CD4-positive, alpha-beta T cell (primary cell): ENCODE measurements around the gene RPS15. TPM values are rescaled to one million over a fixed set of nuclear protein-coding genes. Genes with fewer than 3 reads are reported as not detected.
A peak's percentile ranks its signal among the peaks of the same experiment; 100 is the strongest.

Source experiments
- ATAC-seq: fragments of 200-7000 bp; cut with Tn5 transposase; one replicate; pipeline ENCODE4 v1.10.0; 2022; ENCODE audit warnings: mild to moderate bottlenecking; ENCODE audit not compliant: poor library complexity
- CTCF ChIA-PET: fragments of 350-600 bp; sonication (Branson Sonifier 250); formaldehyde crosslinking; loops from one replicate; lab custom pipeline; 2021; ENCODE audit warnings: antibody characterized with exemption, inconsistent platforms; lab: Charles Lee
- POLR2A ChIA-PET: fragments of 350-600 bp; sonication (Branson Sonifier 250); formaldehyde crosslinking; loops from one replicate; lab custom pipeline; 2021; ENCODE audit warnings: antibody characterized with exemption, inconsistent platforms; lab: Charles Lee
- DNase-seq, 14 experiments: peaks; one replicate each; pipeline ENCODE4 v3.0.0-alpha.2; 2013 to 2020; ENCODE audit warnings: mixed read lengths in 2 of 14
- H3K27ac ChIP-seq, 2 donors: one replicate each; pipeline versions ENCODE4 v1.5.1 to v1.7.0; 2013; ENCODE audit warnings: low read length in 2 of 2, low read depth in 1 of 2, mild to moderate bottlenecking in 1 of 2
- H3K27me3 ChIP-seq, 2 experiments: 1 replicate in 1 of 2; 2 replicates in 1 of 2; pipeline versions ENCODE4 v1.6.1 to v1.7.0; 2013; ENCODE audit warnings: low read length in 2 of 2, control low read depth in 1 of 2, mild to moderate bottlenecking in 1 of 2, moderate library complexity in 1 of 2; ENCODE audit not compliant: insufficient read depth in 2 of 2, control insufficient read depth in 1 of 2
- H3K36me3 ChIP-seq: one replicate; pipeline ENCODE4 v1.6.1; 2013; ENCODE audit warnings: low read length, control low read depth; ENCODE audit not compliant: insufficient read depth
- H3K4me1 ChIP-seq: one replicate; pipeline ENCODE4 v1.6.1; 2013; ENCODE audit warnings: low read length, control low read depth; ENCODE audit not compliant: insufficient read depth
- H3K4me3 ChIP-seq: one replicate; pipeline ENCODE4 v1.5.1; 2013; ENCODE audit warnings: mild to moderate bottlenecking, low read length, moderate library complexity
- H3K9me3 ChIP-seq, 2 experiments: 1 replicate in 1 of 2; 2 replicates in 1 of 2; pipeline versions ENCODE4 v1.6.1 to v1.7.0; 2013; ENCODE audit warnings: low read length in 2 of 2, mild to moderate bottlenecking in 2 of 2, control low read depth in 1 of 2, moderate library complexity in 1 of 2; ENCODE audit not compliant: control insufficient read depth in 1 of 2, insufficient read depth in 1 of 2
- H3K27ac Mint-ChIP-seq: one replicate; pipeline ENCODE4 v1.8.0; 2020; ENCODE audit warnings: mixed read lengths
- H3K27me3 Mint-ChIP-seq: one replicate; pipeline ENCODE4 v1.8.0; 2021; ENCODE audit warnings: mixed read lengths
- H3K36me3 Mint-ChIP-seq: one replicate; pipeline ENCODE4 v1.8.0; 2021; ENCODE audit warnings: low read depth, mixed read lengths
- H3K4me1 Mint-ChIP-seq: one replicate; pipeline ENCODE4 v1.8.0; 2021; ENCODE audit warnings: low read depth, mixed read lengths
- H3K4me3 Mint-ChIP-seq: one replicate; pipeline ENCODE4 v1.8.0; 2020; ENCODE audit warnings: mild to moderate bottlenecking, mixed read lengths
- H3K9me3 Mint-ChIP-seq: one replicate; pipeline ENCODE4 v1.8.0; 2020; ENCODE audit warnings: mixed read lengths
- intact Hi-C, 2 experiments: fragments of 100-400 bp; cut with DNase I in 1 of 2; cut with micrococcal nuclease in 1 of 2; formaldehyde crosslinking; loops; one replicate each; pipeline versions ENCODE4 v1.15.1 to v1.9.0; 2023 to 2025; cut with DNase I, micrococcal nuclease
- polyA plus RNA-seq, 2 donors: library from polyadenylated mRNA; unstranded; fragments of 120-200 nt; gene quantifications; one replicate each; pipeline ENCODE4 v1.2.1, GENCODE V29; 2013
- total RNA-seq, 174 experiments: library from RNA in 2 of 174; stranded (reverse) in 2 of 174; gene quantifications; one replicate each; pipeline ENCODE4 v1.2.3 and lab custom pipeline; 2021 to 2026
- TF ChIP-seq, protein P1 (sequence below): fragments of 200-600 bp; IDR thresholded peaks from one replicate; pipeline ENCODE4 v1.8.0; 2022; ENCODE audit warnings: antibody characterized with exemption, mild to moderate bottlenecking

RPS15 gene
- total RNA-seq (1,000 to 10,000 TPM; 2,193 to 2,200 TPM), total RNA-seq (lab: John Stamatoyannopoulos, UW) (294 to 797 (median 431) reads per million in 172 experiments)
- polyA plus RNA-seq (2013, experiment 1 of 2): 2,510 TPM
- 2,234 TPM for polyA plus RNA-seq (2013, experiment 2 of 2)

DNA sequence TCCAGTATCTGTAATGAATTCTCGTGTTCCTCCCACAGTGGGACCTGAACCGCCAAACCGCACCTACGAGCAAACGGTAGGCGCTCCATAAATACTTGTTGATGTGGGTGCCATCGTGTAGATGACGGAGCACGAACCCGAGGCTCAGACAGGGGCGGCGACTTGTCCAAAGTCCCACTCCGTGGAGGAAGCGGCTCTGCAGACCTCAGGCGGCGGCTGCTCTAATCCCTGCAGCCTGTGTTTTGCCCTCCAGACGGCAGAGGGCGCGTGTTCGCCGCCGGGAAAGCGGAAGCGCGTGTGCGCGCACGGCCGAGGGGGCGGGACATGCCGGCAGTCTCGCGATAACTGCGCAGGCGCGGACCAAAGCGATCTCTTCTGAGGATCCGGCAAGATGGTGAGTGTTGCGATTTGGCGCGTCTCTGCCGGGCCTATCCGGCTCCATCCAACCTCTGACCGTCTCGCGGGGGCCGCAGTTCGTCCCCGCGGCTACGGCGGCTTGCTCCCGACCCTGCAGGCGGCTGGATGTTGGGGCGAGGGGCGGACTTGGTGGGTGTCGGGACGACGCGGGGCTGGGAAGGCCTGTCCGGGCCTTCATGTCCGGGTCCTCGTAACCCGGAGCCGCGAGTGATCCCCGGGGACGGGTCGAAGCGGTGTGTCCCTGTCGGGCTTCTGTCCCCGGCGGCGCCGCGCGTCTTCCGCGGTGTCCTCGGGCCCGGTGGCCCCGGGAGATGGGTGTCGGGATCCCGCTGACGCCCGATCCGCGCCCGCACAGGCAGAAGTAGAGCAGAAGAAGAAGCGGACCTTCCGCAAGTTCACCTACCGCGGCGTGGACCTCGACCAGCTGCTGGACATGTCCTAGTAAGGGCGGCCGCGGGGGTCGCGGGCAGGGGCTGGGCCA lies at the start of gene RPS15:
Gene RPS15, plus strand, starts transcription at position 362 of the 898 bp plus-strand sequence. Its CDS starts 30 bp downstream, at position 392.
- Histone ChIP-seq H3K27ac (peak within 1 kb of the TSS; percentile 83 to 90), H3K9me3 (no peaks in the 10 kb centered on the region), H3K36me3 (peaks cover 49% of the 10 kb centered on the region), H3K4me3 (peak within 1 kb of the TSS; percentile 96), H3K27me3 (no peaks in the 10 kb centered on the region), H3K4me1 (peaks cover 32% of the 10 kb centered on the region)
- H3K27ac Mint-ChIP-seq: peak within 1 kb of the TSS; percentile 92
- peak; percentile 88 for ATAC-seq
- DNase-seq: peak; percentile 93 to 99 (median 96)
- intact Hi-C loops: loop anchor here (1.0 to 5.0 kb wide), 5 partner anchors 31 to 161 kb away; partner anchors contain the start of genes ADAMTSL5 (in 2 of the 2), DAZAP1 (in 2 of the 2), C19orf25 (in 1 of the 2) and FAM174C (in 1 of the 2)
- POLR2A ChIA-PET: interaction anchor here (0.9 to 1.4 kb wide), 3 partner anchors 29 to 55 kb away, joined by 3 to 4 read pairs (median 3); no protein-coding TSS in a partner anchor
- TF ChIP-seq, protein P1, sequence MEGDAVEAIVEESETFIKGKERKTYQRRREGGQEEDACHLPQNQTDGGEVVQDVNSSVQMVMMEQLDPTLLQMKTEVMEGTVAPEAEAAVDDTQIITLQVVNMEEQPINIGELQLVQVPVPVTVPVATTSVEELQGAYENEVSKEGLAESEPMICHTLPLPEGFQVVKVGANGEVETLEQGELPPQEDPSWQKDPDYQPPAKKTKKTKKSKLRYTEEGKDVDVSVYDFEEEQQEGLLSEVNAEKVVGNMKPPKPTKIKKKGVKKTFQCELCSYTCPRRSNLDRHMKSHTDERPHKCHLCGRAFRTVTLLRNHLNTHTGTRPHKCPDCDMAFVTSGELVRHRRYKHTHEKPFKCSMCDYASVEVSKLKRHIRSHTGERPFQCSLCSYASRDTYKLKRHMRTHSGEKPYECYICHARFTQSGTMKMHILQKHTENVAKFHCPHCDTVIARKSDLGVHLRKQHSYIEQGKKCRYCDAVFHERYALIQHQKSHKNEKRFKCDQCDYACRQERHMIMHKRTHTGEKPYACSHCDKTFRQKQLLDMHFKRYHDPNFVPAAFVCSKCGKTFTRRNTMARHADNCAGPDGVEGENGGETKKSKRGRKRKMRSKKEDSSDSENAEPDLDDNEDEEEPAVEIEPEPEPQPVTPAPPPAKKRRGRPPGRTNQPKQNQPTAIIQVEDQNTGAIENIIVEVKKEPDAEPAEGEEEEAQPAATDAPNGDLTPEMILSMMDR: peak; percentile 97
- no peaks in the 10 kb centered on the region for H3K27me3 Mint-ChIP-seq
- peak within 1 kb of the TSS; percentile 100 for H3K4me3 Mint-ChIP-seq
- CTCF ChIA-PET: interaction anchor here (1.0 kb wide), 1 partner anchor 14 kb away, joined by 3 read pairs; no protein-coding TSS in a partner anchor
- peaks cover 25% of the 10 kb centered on the region for H3K4me1 Mint-ChIP-seq
- no peaks in the 10 kb centered on the region for H3K9me3 Mint-ChIP-seq
- H3K36me3 Mint-ChIP-seq: peaks cover 60% of the 10 kb centered on the region

DNA sequence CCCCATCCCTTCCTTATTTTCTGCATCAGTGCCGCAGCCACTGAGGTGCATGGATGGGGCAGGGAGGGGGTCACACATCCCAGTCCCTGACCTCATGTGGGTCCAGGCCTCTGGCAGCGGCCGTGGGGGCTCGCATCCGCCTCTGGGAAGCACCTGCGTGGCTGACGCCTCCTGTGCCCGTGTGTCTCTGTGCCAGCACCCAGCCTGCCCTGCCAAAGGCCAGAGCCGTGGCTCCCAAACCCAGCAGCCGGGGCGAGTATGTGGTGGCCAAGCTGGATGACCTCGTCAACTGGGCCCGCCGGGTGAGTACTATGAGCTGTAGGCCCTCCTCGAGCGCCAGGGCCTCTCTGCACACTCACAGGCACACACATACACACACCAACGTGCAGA lies 49.6 kb upstream of the RPS15 start:
- peaks cover 47% of the 10 kb centered on the region for H3K36me3 Mint-ChIP-seq

More for the DNA sequence above, 49.6 kb upstream of the RPS15 start:
- ATAC-seq: no peak
- H3K9me3 Mint-ChIP-seq: no peaks in the 10 kb centered on the region
- ChIA-PET CTCF (no interaction called here), POLR2A (no interaction called here)
- H3K4me1 Mint-ChIP-seq: peaks cover 9% of the 10 kb centered on the region
- Histone ChIP-seq H3K36me3 (peaks cover 53% of the 10 kb centered on the region), H3K27ac (no peak overlapping the region), H3K9me3 (no peaks in the 10 kb centered on the region), H3K4me1 (peaks cover 28% of the 10 kb centered on the region), H3K27me3 (no peaks in the 10 kb centered on the region), H3K4me3 (no peak overlapping the region)
- DNase-seq: no peak
- H3K4me3 Mint-ChIP-seq: no peak overlapping the region
- intact Hi-C loops: no loop called here
- peaks cover 1% of the 10 kb centered on the region for H3K27me3 Mint-ChIP-seq
- TF ChIP-seq, protein P1: no peak
- no peak overlapping the region for H3K27ac Mint-ChIP-seq
